ELR (cell line): ENCODE results near the gene LIMCH1.
A peak's percentile ranks its signal among the peaks of the same experiment; 100 is the strongest.
"Not testable (repeated sequence)": the region's sequence is repeated elsewhere in the genome, so short reads cannot be mapped to it uniquely, and the experiment has no call there.

Source experiments
- DNase-seq: peaks from one replicate; pipeline ENCODE4 v3.0.0-alpha.2; 2015; ENCODE audit warnings: low read depth

Gene LIMCH1

DNA sequence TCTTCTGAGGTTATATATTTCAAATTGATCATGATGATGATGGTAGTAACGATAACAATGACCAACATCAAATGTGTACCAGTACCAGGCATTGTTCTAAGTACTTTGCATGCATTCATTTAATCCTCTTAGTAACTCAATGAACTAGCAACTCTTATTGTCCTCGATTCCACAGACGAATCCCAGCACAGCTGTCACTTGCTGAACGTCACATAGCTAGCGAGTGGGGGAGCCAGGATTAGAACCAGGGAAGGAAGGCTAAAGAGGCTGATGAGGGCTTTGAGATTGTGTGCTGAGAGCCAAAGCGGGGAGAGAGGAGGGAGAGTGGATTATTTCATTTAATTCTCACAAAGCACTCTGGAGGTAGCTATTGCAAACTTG is 106.9 kb downstream of the LIMCH1 start:
- no peak for DNase-seq

GRCh38 chr4:41645728-41646390 is 107.9 kb downstream of the LIMCH1 start:
- no peak for DNase-seq

DNA sequence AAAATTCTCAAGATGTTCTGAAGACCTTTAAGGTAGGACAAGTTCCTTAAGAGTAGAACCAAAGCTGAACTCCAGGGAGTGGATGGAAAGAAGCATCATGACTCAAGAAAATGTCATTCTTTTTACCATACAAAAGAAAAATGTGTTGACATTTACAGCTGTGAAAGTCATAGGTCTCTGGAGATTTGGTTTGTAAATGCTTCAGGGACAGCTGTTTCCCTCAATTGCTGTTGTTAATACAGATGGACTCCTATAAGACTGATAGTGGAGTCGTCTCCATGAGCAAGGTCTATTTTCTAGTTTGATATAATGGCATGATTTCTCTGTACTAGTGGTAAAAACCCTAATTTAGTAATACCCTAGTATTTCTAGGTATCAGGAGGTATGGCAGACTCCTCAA is 108.9 kb downstream of the LIMCH1 start:
- no peak for DNase-seq

- DNase-seq: no peak
Observed at GRCh38 chr4:41647383-41647782, 109.4 kb downstream of the LIMCH1 start.

GRCh38 chr4:41651150-41651549 is 113.2 kb downstream of the LIMCH1 start:
- DNase-seq: not testable (repeated sequence)

GRCh38 chr4:41652971-41653370 is 115.0 kb downstream of the LIMCH1 start:
- DNase-seq: no peak

DNA sequence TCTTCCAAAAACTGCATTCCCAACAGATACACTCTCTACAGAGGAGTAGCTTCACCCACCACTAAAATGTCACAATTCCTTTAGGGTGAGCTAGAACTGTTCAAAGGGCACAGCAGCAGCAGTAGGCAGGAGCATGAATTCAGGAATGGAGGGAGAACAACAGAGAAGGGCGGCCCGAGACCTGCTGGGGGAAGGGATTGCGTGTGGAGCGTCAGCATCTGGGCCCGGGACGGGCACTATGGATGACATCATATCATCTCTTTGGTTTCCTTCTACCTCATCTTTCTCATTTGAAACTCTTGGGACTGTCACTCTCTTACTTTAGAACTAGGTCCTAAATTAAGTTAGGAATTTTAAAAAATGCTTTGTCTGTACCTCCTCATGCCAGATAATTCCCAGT is 115.6 kb downstream of the LIMCH1 start:
- DNase-seq: no peak

- DNase-seq: peak; percentile 49
Observed at GRCh38 chr4:41655177-41655576, 117.2 kb downstream of the LIMCH1 start.

- no peak for DNase-seq
Observed at GRCh38 chr4:41656106-41656505, 118.1 kb downstream of the LIMCH1 start.

- no peak for DNase-seq
Observed at GRCh38 chr4:41656572-41657520, 118.9 kb downstream of the LIMCH1 start.

DNA sequence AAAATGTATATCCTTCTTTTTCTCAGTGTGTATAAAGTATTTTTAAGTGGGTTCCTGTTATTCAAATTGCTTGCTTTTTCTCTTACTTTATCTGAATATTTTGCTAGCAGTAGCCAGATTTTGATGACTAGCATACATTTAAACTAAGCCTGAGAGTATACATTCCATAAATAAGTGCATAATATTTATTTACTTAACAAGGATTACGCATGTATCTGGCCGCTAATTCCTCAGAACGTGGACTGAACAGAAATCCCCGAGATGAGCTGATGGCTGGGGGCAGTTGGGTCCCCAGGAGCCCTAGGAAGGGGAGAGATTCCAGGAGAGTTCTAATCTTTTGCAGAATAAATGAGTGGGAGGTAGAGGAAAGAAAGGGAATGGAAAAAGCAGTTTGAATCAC is 119.6 kb downstream of the LIMCH1 start:
- peak; percentile 35 for DNase-seq

GRCh38 chr4:41658163-41658562 is 120.2 kb downstream of the LIMCH1 start:
- DNase-seq: no peak

GRCh38 chr4:41660352-41660751 is 122.4 kb downstream of the LIMCH1 start:
- no peak for DNase-seq

- peak; percentile 57 for DNase-seq
Observed at GRCh38 chr4:41661442-41662076, 123.6 kb downstream of the LIMCH1 start.

- no peak for DNase-seq
Observed at GRCh38 chr4:41665636-41666207, 127.8 kb downstream of the LIMCH1 start.

GRCh38 chr4:41668024-41668423 is 130.1 kb downstream of the LIMCH1 start:
- DNase-seq: no peak

- DNase-seq: no peak
Observed at GRCh38 chr4:41670530-41670929, 132.6 kb downstream of the LIMCH1 start.

DNA sequence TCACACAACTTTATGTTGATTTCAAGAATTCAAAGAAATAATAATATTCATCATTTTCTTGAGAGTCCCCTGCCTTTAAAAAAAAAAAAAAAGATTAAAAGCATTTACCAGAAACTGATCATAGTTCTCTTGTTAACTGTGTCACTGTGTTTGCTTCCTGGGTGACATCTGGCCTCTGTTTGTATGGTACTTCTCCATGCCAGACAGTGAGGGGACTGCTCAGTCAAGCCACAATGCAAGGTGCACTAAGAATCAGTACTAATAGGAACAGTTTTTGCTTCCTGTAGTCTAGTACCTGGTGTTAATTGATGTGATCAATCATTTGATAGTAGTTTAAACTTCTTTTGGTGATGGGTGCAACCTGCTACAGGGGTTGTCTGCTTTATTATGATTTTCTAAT is 133.0 kb downstream of the LIMCH1 start:
- no peak for DNase-seq

GRCh38 chr4:41678086-41678816 is 140.3 kb downstream of the LIMCH1 start:
- DNase-seq: peak; percentile 21

- DNase-seq: no peak
Observed at GRCh38 chr4:41678951-41679350, 141.0 kb downstream of the LIMCH1 start.

GRCh38 chr4:41679991-41680390 is 142.0 kb downstream of the LIMCH1 start:
- no peak for DNase-seq

DNA sequence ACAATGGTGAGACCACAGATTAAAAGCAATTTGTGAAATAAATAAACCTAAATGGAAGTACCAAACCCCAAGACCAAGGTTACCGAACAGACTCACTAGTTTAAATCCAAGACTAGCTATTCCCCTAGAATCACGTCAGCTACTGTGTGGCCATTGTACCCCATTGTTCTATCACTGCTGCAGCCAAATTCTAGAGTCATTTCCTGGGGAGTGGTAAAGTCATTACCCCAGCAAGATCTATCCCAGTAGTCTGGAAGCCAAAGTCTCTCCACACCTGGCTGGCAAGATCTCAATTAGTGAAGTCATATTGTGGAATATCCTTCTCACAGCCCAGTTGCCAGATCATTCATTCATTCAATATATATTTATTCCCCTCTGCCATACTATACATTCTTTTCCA is 143.1 kb downstream of the LIMCH1 start:
- no peak for DNase-seq
